Activated T-cell treated with anti-CD3 and anti-CD28 coated beads, Interleukin-2, amount 50 U/mL, for 48 hours (primary cell): ENCODE data around the gene TTC33.
"Not testable (repeated sequence)": the region's sequence is repeated elsewhere in the genome, so short reads cannot be mapped to it uniquely, and the experiment has no call there.

ENCODE experiments used
- DNase-seq, 2 experiments: peaks; one replicate each; pipeline ENCODE4 v3.0.0-alpha.2; 2020

Gene TTC33

DNA sequence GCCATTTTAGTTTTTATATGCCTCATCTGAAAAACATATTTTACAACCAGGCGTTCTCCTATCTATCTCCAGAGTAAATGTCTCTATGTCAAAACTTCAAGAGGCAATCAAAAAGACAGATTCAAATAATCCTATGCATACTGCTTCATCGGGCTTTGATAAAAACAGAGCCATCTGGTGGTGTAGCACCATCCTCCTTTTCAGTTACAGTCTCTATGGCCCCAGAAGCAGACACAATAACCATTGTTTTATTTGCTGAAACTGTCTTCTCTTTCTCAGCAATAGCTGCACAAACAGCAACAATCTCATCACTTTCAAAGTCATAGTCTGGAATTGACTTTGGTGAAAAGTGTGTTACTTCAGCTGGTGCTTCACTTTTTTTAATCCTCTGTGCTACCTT is 39.8 kb downstream of the TTC33 start:
- no peak for DNase-seq

GRCh38 chr5:40714001-40714400 is 41.8 kb downstream of the TTC33 start:
- DNase-seq: no peak

- not testable (repeated sequence) for DNase-seq
Measured at GRCh38 chr5:40710575-40710974, 45.2 kb downstream of the TTC33 start.

DNA sequence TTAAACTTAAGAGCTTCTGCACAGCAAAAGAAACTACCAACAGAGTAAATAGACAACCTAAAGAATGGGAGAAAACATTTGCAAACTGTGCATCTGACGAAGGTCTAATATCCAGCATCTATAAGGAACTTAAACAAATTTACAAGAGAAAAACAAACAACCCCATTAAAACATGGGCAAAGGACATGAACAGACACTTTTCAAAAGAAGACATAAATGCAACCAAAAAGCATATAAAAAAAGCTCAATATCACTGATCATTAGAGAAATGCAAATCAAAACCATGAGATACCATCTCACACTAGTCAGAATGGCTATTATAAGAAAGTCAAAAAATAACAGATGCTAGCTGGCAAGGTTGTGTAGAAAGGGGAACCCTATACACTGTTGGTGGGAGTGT is 50.3 kb downstream of the TTC33 start:
- not testable (repeated sequence) for DNase-seq

- DNase-seq: not testable (repeated sequence)
Measured at GRCh38 chr5:40702027-40702426, 53.7 kb downstream of the TTC33 start.

GRCh38 chr5:40700116-40700782 is 55.5 kb downstream of the TTC33 start:
- no peak for DNase-seq

DNA sequence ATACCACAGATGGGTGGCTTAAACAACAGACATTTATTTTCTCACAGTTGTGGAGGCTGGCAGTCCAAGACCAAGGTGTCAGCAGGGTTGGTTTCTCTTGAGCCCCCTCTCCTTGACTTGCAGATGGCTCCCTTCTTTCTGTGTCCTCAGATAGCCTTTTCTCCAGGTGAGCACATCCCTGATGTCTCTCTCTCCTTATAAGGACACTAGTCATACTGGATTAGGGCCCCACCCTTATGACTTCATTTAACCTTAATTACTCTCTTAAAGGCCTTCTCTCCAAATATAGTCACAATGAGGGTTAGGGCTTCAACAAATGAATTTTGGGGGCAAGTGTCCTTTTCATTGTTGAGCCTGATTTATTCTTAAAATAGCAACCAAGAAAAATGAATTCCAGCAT is 61.3 kb downstream of the TTC33 start:
- DNase-seq: no peak

- DNase-seq: no peak
Measured at GRCh38 chr5:40691894-40692293, 63.9 kb downstream of the TTC33 start.

GRCh38 chr5:40690267-40690666 is 65.5 kb downstream of the TTC33 start:
- DNase-seq: no peak

- peak in 1 of 2 experiments; percentile 48 for DNase-seq
Measured at GRCh38 chr5:40689438-40689837, 66.3 kb downstream of the TTC33 start.

DNA sequence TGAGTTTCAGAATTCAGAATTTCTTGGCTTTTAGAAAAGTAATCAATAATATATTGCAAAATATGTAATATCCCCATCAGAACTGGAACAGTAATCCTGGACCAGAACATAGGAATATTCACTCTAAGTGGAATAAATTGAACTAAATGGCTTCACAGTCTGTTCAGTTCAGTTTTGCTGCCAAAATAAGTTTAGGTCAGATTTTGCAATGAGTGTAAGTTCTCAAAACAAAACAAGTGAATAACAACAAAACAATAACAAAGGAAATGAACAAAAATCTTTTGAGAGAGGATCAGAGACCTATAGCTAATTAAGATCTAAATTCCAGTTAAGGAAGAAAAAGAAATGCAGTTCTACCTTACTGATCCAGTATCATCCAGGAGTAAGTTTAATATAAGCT is 66.8 kb downstream of the TTC33 start:
- DNase-seq: no peak

DNA sequence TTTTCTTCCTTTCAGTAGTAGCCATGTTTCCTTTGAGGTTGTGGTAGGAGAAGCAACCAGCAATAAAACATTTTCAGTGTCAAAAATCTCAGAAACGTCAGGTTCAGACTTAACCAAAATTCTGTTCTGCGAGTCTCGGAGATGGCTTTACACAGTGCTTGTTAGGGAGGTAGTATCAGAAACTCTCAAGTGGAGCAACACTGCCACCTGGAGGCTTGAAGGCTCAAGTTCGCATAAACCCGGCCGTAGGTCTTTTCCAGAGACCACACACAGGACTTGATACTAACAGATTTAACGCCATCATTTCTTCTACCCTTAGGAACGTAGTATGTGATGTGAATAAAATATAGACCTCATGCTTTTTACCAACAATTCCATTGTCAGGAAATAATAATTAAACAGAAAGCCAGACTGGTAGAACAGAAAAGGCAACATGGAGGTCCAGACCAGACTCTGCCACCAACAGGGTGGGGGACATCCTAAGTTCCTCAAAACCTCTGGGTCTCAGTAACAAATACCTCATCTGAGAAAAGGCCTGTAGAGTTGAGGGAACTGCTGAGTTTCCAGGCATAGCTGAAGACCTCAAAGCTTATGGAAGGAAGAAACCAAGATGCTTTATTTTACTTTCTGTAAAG is 67.5 kb downstream of the TTC33 start:
- DNase-seq: peak; percentile 90 to 91

DNA sequence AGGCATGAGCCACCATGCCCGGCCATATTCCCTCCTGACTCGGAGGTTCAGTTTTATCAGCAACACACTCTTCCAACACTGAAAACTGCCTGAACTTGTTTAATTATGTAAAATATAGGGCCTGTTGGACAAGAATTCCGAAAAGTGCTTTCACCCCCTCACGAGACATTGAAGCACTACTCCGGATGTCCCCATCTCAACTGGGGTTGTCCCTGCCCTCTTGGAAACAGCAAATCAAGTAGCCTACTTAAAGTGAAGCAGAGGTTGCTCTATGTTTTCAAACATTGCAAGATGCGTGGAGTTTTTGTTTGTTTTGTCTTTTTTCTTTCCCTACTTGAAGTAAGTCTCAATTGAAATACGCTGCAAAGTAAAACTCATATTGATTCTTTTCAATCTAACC is 68.4 kb downstream of the TTC33 start:
- peak in 1 of 2 experiments; percentile 42 for DNase-seq

GRCh38 chr5:40685976-40686486 is 69.7 kb downstream of the TTC33 start:
- no peak for DNase-seq

- DNase-seq: no peak
Measured at GRCh38 chr5:40685193-40685592, 70.6 kb downstream of the TTC33 start.

- DNase-seq: no peak
Measured at GRCh38 chr5:40683305-40683704, 72.5 kb downstream of the TTC33 start.

- DNase-seq: peak in 1 of 2 experiments; percentile 35
Measured at GRCh38 chr5:40682154-40683017, 73.4 kb downstream of the TTC33 start.

GRCh38 chr5:40681363-40682153 is 74.2 kb downstream of the TTC33 start:
- peak; percentile 73 to 76 for DNase-seq

- peak in 1 of 2 experiments; percentile 77 for DNase-seq
Measured at GRCh38 chr5:40680741-40681362, 74.9 kb downstream of the TTC33 start.

GRCh38 chr5:40679913-40680681 is 75.7 kb downstream of the TTC33 start, which contains the start of gene PTGER4:
PTGER4 (plus strand) TSS chr5:40679915; CDS start chr5:40680994, 1,079 bp downstream.
- peak in 1 of 2 experiments; percentile 68 for DNase-seq
